H54 (cell line): Measurements from ENCODE around the gene ACTR3C.

Experiments
- DNase-seq: peaks from one replicate; pipeline ENCODE4 v3.0.0; 2011; ENCODE audit warnings: low spot score, mixed read lengths; ENCODE audit not compliant: insufficient read length
- FAIRE-seq: peaks from 3 replicates; lab custom pipeline; 2011; peaks lifted over from hg19 to GRCh38; lab: Jason Lieb, UNC
- POLR2A ChIP-seq: IDR thresholded peaks from 2 replicates; pipeline ENCODE4 v1.6.1; 2011; ENCODE audit warnings: low read depth, mild to moderate bottlenecking, low read length

ACTR3C gene

DNA sequence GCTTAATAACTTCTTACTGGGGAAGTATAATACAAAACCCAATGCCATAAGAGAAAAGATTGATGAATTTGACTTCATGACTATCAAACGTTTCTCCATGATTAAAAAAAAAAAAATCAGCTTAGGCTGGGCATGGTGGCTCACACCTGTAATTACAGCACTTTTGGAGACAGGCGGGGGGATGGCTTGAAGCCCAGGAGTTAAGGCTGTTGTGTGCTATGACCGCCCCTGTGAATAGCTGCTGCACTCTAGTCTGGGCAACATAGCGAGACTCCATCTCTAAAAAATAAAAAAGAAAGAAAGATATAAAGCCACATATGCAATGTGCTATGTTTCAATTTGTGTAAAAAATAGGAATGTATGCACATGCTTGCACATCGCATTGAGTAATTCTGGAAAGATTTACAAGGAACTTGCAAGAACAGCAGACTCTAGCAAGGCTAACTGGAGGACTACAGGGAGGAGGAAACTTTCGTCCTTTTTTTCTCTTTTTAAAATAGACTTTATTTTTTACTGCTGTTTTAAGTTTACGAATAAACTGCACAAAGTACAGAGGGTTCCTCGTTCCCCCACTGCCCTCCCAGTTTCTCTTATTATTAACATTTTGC lies 28.3 kb upstream of the ACTR3C start:
- no peak for TF ChIP-seq POLR2A
- FAIRE-seq (no peak), DNase-seq (no peak)

DNA sequence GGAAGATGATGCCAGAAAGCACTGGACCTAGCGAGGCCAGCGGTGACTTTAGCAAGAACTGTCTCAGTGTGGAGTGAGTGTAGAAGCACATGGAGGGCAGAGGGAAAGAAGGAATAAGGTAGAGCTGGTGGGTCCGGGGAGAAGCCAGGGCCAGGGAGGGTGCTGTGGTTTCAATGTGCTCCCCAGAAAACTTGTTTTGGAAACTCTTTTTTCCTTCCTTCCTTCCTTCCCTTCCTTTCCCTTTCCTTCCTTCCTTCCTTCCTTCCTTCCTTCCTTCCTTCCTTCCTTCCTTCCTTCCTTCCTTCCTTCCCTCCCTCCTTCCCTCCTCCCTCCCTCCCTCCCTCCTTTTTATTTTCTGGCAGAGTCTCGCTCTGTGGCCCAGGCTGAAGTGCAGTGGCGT lies 23.6 kb upstream of the ACTR3C start:
- DNase-seq (no peak), FAIRE-seq (no peak)
- TF ChIP-seq POLR2A: no peak

DNA sequence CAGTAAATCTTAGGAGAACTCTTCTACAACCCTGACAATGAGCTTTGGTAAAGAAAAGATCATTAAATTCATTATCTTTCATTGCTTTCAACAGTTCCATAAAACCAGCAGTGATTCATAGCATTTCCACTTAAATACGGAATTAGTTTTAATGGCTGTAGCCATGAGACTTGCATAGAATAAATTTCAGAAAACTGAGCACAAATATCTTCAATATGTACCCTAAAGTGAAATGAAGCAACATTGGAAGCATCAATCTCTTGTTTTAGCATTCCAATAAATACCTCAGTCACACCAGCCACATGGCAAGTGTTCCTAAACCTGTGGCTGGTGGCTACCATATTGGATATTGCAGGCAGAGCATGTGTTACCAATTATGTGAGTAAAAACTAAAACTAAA lies 21.7 kb upstream of the ACTR3C start:
- no peak for FAIRE-seq
- no peak for DNase-seq
- TF ChIP-seq POLR2A: no peak

DNA sequence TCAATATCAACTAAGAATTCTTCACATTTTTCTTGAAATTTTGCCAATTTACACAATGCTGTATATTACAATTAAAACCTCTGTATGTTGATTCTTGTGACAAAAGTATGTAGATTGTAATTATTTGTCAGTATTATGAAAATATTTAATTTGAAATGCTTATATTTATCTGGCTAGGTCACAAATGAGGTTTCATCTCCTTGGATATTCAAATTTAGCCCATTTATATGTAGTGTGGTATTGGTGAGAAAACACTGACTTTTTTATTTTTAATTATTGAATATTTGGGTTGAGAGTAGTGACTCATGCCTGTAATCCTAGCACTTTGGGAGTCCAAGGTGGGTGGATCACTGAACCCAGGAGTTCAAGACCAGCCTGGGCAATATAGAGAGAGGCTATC lies 21.0 kb upstream of the ACTR3C start:
- no peak for TF ChIP-seq POLR2A
- FAIRE-seq: no peak
- DNase-seq: no peak

DNA sequence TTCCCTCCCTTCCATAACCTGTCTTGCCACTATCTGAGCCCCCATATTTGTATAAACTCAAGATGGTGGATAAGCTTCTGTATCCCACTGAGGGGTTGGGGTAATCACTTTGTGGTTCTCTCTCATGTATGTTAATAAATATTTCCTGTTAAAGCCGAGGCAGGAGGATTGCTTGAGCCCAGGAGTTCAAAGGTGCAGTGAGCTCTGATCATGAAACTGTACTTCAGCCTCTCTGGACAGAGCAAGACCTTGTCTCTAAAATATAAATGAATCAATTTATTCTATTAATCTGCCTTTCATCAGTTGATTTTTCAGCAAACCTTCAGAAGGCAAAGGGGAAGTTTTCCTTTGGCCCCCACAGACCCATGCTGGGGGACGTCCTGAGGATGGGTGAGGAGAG lies 19.9 kb upstream of the ACTR3C start:
- DNase-seq (no peak), FAIRE-seq (no peak)
- no peak for TF ChIP-seq POLR2A

DNA sequence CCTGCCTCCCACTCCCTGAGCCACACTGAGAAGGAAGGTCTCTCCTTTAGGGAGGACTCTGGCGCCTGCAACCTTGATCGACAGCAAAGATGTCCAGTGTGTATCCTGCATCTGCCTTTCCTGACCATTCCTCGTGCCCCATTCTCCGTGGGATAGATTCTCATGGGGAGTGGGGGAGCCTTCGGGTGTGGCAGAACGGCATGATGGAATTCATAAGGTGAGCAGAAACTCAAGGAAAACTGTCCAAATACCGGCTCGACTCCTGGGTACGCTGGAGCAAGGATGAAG lies 18.7 kb upstream of the ACTR3C start:
- DNase-seq (no peak), FAIRE-seq (no peak)
- no peak for TF ChIP-seq POLR2A

DNA sequence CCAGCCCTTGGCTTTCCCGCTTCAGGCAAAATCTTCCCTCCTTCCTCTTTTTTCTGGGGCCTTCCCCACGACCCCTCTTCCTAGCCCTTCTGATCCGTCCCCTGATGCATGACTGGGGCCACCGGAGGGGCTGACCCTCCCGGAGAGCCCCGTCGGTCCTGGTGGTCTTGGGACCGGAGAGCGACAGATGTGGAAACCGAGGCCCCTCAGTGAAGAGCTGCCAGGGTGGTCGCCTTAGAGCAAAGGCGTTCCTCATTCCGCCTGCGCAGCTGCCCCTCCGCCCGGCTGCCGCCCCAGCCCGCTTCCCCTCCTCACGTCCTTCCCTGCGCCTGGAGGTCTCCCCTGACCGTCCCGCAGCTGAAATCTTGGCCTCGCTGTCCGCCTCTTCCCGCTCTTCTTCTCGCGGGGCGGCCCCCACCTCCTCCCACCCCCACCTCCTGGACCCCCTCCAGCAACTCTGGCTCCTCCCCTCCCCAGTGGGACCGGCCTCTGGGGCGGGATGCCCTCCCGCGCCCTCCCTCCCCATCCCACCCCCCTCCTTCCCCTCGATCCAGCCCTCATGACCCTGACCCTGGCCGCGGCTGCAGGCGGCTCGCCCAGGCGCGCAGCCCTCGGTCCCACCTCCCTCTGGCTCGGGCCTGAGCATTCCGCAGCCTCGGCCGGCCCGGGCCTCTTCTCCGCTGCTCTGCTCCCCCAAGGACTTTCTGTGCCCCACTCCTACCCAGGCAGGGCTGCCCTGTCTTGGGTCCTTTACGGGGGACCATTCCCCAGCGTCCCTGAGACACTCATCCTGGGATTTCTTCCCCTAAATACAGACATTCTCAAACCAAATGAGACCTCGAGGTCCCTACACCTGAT lies 18.1 kb upstream of the ACTR3C start, which contains the start of gene RARRES2:
RARRES2 (minus strand) TSS at position 367 of the 858 bp plus-strand sequence. CDS start 1,020 bp downstream, outside the sequence.
- FAIRE-seq (no peak), DNase-seq (no peak)
- TF ChIP-seq POLR2A: no peak

DNA sequence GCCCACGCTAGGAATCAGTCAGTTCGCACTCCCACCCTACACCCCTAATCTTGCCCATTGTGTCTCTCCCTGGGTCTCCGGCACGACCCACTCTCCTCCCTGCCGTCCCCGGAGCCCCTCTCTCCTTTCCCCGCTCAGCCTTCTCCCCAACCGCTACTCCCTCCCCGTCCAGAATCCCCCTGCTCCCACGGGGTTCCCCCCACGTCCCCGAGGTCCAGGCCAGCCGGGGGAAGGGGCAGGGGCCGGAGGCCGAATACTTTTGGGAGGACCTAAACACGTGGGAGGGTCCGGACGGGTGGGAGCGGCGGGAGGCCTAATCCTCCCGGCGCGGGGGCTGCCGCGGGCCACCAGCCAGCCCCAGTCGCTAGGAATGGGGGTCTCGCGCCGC lies 17.5 kb upstream of the ACTR3C start:
- FAIRE-seq (no peak), DNase-seq (no peak)
- no peak for TF ChIP-seq POLR2A

DNA sequence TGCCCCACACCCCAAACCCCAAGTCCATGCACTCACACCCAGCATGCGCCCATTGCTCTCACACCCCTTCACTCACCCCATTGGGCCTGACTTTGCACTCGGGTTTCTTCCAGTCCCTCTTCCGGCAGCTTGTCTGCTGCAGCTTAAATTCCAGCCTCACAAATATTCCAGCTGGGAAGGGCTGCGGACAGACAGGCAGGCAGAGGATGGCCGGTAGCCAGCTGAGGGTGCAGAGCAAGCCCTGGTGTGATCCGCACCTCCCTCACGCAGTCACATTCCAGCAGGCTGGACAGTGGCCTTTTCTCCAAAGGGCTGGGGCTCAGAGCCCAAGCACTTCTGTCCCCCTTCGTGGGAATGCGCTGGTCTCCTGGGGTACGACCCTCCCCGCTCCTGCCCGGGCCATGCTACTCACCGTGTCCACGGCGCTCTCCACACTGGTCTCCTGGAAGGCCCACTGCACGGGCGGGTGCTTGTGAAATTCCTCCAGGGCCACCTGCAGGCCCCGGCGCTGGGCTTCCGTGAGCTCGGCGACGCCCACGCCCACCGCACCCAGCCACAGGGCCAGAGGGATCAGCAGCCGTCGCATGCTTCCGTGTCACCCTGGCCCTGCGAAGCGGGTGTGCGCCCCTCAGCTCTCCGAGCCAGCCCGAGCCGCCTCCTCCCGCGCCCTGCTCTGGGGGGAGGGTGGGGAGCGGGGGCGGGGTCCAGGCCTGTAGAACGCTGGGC lies 16.8 kb upstream of the ACTR3C start:
- FAIRE-seq: no peak
- DNase-seq: no peak
- no peak for TF ChIP-seq POLR2A

DNA sequence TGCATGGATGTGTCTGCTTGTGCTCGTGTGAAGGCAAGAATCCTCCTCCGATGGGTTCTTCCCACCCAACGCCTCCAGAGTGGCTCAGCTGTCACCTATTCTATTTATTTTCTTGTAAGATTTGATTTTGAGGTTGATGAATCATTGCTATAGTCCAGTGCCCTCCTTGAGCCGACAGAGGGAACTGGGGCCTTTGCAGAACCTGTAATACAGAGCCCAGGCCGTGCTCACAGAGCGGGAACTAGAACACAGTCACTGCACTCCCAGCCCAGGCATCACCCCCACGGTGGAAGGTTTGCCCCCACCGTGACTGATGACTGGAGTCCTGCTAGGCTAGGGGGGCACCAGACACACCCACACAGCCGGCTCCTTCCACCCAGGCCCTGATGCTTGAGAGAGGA lies 16.1 kb upstream of the ACTR3C start:
- TF ChIP-seq POLR2A: no peak
- FAIRE-seq (no peak), DNase-seq (no peak)

DNA sequence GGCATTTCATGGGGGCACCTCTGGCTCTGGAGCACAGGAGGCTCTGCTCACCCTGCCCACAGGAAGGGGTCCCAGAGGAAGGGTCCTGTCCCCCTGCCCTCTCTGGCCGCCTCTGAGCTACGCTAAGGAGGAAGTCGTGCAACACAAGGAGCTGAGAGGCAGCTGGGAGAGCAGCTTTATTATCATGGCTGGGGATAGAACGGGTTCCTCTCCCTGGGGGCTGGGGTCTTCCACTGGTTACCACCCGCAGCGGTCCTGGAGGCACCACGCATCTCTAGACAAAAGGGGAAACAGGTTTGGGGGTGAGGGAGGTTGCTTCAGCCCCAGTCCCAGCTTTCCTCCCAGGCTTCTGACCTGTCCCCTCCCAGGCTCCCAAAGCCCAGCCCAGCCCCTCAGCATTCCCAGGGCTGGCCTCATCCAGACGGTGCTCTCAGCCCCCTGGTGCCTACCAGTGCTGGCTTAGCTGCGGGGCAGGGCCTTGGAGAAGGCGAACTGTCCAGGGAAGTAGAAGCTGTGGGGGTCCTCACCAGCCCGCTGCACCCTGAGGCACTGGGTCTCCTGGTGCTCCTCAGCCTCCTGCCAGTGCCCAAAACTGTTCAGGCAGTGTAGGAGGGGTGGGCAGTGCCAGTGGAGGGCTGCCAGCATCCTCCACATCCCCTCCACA lies 15.0 kb upstream of the ACTR3C start:
- TF ChIP-seq POLR2A: no peak
- FAIRE-seq: no peak
- no peak for DNase-seq

DNA sequence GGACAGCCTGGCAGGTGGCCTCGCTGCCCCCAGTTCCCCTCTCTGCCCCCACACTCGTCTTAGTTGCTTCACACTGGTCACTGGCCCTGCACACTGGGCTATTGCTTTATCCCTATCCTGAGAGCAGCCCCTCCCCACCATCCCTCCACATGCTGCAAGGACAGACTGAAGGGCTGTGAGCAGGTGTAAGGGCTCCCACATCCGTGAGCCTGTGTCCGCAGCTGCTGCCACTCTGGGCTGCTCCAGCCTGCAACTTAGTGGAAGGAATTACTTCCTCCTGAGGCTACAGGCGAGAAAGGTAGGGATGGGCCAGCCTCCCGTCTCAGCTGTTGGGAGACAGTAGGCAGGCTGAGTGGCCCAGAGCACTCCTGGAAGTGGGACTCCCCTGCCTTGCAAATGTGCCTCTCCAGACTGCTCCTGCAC lies 14.3 kb upstream of the ACTR3C start:
- no peak for TF ChIP-seq POLR2A
- FAIRE-seq: no peak
- no peak for DNase-seq

DNA sequence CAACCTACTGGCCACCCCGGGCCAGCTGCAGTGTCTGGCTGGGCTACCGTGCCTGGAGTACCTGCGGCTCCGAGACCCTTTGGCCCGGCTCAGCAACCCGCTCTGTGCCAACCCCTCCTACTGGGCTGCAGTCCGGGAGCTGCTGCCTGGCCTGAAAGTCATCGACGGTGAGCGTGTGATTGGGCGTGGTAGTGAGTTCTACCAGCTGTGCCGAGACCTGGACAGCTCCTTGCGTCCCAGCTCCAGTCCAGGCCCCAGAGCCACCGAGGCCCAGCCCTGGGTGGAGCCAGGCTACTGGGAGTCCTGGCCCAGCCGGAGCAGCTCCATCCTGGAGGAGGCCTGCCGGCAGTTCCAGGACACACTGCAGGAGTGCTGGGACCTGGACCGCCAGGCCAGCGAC lies 13.8 kb upstream of the ACTR3C start:
- no peak for TF ChIP-seq POLR2A
- DNase-seq (no peak), FAIRE-seq (no peak)

DNA sequence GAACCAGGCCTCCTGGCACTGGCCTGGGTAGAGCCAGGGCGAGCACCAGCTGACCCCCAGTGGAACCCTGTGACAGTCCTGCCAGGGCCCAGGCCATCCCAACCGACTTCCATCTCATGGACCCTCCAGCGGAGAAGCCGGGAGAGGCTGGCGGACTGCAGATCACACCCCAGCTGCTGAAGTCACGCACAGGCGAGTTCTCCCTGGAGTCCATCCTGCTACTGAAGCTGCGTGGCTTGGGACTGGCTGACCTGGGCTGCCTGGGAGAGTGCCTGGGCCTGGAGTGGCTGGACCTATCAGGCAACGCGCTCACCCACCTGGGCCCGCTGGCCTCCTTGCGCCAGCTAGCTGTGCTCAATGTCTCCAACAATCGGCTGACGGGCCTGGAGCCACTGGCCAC lies 13.4 kb upstream of the ACTR3C start:
- DNase-seq (no peak), FAIRE-seq (no peak)
- TF ChIP-seq POLR2A: no peak
